Keratinocyte (primary cell): ENCODE data around the gene NELL2. TPM values are rescaled to one million over a fixed set of nuclear protein-coding genes. Genes with fewer than 3 reads are reported as not detected.

Experiments used
- DNase-seq: peaks from one replicate; pipeline ENCODE4 v3.0.0-alpha.2; 2011; ENCODE audit warnings: low read depth, missing footprints, low spot score
- FAIRE-seq: peaks from 2 replicates; lab custom pipeline; 2011; peaks lifted over from hg19 to GRCh38; lab: Jason Lieb, UNC
- H2AFZ ChIP-seq: 2 replicates; pipeline ENCODE4 v1.6.0; 2012; ENCODE audit warnings: low read length, control low read depth, inconsistent platforms; ENCODE audit not compliant: control insufficient read depth
- H3K27ac ChIP-seq: 2 replicates; pipeline ENCODE4 v1.5.1; 2011; ENCODE audit warnings: low read length; ENCODE audit not compliant: control insufficient read depth, insufficient read depth
- H3K27me3 ChIP-seq: 3 replicates; pipeline ENCODE4 v1.6.0; 2011; ENCODE audit warnings: low read length; ENCODE audit not compliant: control insufficient read depth, insufficient read depth; ENCODE audit errors: extremely low read depth
- H3K36me3 ChIP-seq, 2 experiments: 2 replicates in 1 of 2; 3 replicates in 1 of 2; pipeline ENCODE4 v1.5.1; 2011; ENCODE audit warnings: low read length in 2 of 2, mild to moderate bottlenecking in 1 of 2; ENCODE audit not compliant: control insufficient read depth in 2 of 2, insufficient read depth in 2 of 2; ENCODE audit errors: extremely low read depth in 1 of 2
- H3K4me1 ChIP-seq: 3 replicates; pipeline ENCODE4 v1.5.1; 2011; ENCODE audit warnings: low read length; ENCODE audit not compliant: control insufficient read depth, insufficient read depth; ENCODE audit errors: extremely low read depth
- H3K4me2 ChIP-seq: 3 replicates; pipeline ENCODE4 v1.6.0; 2011; ENCODE audit warnings: low read depth, low read length; ENCODE audit not compliant: control insufficient read depth, insufficient read depth; ENCODE audit errors: extremely low read depth
- H3K4me3 ChIP-seq, 3 experiments: fragments of 200-600 bp in 1 of 3; sonication (generic) in 1 of 3; 2 replicates in 2 of 3; 3 replicates in 1 of 3; pipeline ENCODE4 v1.5.1; 2011 to 2016; ENCODE audit warnings: low read length in 3 of 3, mild to moderate bottlenecking in 3 of 3, control low read depth in 2 of 3, inconsistent platforms in 1 of 3, low read depth in 1 of 3, mixed read lengths in 1 of 3, mixed run types in 1 of 3, moderate library complexity in 1 of 3; ENCODE audit not compliant: control insufficient read depth in 2 of 3, insufficient read depth in 2 of 3; ENCODE audit errors: extremely low read depth in 1 of 3
- H3K79me2 ChIP-seq: 2 replicates; pipeline ENCODE4 v1.6.0; 2012; ENCODE audit warnings: low read length; ENCODE audit not compliant: control insufficient read depth, insufficient read depth
- H3K9ac ChIP-seq: 3 replicates; pipeline ENCODE4 v1.6.0; 2011; ENCODE audit warnings: low read length; ENCODE audit not compliant: control insufficient read depth, insufficient read depth; ENCODE audit errors: extremely low read depth
- H3K9me1 ChIP-seq: 3 replicates; pipeline ENCODE4 v1.6.0; 2011; ENCODE audit warnings: low read length; ENCODE audit not compliant: control insufficient read depth, insufficient read depth; ENCODE audit errors: extremely low read depth
- H3K9me3 ChIP-seq: 2 replicates; pipeline ENCODE4 v1.5.1; 2012; ENCODE audit warnings: low read depth, low read length; ENCODE audit not compliant: control insufficient read depth
- H4K20me1 ChIP-seq: 3 replicates; pipeline ENCODE4 v1.6.0; 2011; ENCODE audit warnings: low read length; ENCODE audit not compliant: control insufficient read depth, insufficient read depth; ENCODE audit errors: extremely low read depth
- EZH2 ChIP-seq: IDR thresholded peaks from one replicate; pipeline ENCODE4 v1.6.1; 2012; ENCODE audit warnings: inconsistent platforms, mild to moderate bottlenecking, low read length, moderate library complexity
- dilution Hi-C: fragments of 300-500 bp; cut with MboI; formaldehyde crosslinking; loops from one replicate; pipeline ENCODE4 v1.7.0; 2020; ENCODE audit warnings: low sequenced_read_pairs; ENCODE audit not compliant: extremely low pct_ligation_motif_present
- polyA plus RNA-seq, 5 experiments: library from polyadenylated mRNA; depleted of rRNA in 3 of 5; stranded (reverse) in 3 of 5; stranded (forward) in 1 of 5; unstranded in 1 of 5; fragments of >200 nt; gene quantifications; 1 replicate in 1 of 5; 2 replicates in 3 of 5; 3 replicates in 1 of 5; pipeline versions ENCODE4 v1.2.1 to v1.2.3, GENCODE V29; 2011 to 2012; ENCODE audit warnings: missing spikeins in 2 of 5, low read depth in 1 of 5, low replicate concordance in 1 of 5
- TF ChIP-seq, protein P1 (sequence below), 3 experiments: IDR thresholded peaks in 1 of 3; conservative IDR thresholded peaks in 1 of 3; optimal IDR thresholded peaks in 1 of 3; 2 replicates in 2 of 3; 3 replicates in 1 of 3; pipeline versions ENCODE3 to v1.5.1; 2011; ENCODE audit warnings: low read length in 3 of 3, mild to moderate bottlenecking in 3 of 3, moderate library complexity in 2 of 3, control low read depth in 1 of 3, inconsistent platforms in 1 of 3; ENCODE audit not compliant: insufficient read depth in 2 of 3; ENCODE audit errors: extremely low read depth in 1 of 3

Gene NELL2
- polyA plus RNA-seq, 1 donor (not counting 4 experiments of a cell fraction or from before 2014, with no cell fraction given): 0.58 TPM

DNA sequence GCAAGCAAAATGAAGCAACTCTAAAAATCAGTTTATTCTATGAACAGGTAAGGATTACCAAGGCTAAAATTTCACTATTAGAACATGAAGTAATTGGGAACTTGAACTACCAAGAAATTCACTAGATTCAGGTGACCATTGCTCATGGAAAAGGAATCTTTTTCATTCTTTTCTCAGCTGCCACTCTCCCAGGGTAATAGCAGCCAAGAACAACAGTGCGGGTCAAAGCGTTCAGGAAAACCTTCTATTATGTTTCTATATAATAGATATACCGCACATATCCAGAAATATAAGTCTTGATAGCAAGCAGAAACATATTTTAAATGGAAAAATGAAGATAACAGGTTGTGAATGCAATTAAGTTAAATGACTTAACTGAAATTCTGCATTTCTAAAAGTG lies 125.6 kb downstream of the NELL2 start:
- Histone ChIP-seq H3K9me1 (no peaks in the 10 kb centered on the region), H2AFZ (no peak overlapping the region), H3K4me1 (no peaks in the 10 kb centered on the region), H4K20me1 (no peaks in the 10 kb centered on the region), H3K79me2 (no peaks in the 10 kb centered on the region), H3K27ac (no peak overlapping the region), H3K9ac (no peak overlapping the region), H3K4me2 (no peak overlapping the region), H3K36me3 (no peaks in the 10 kb centered on the region), H3K4me3 (no peak overlapping the region), H3K9me3 (no peaks in the 10 kb centered on the region), H3K27me3 (no peaks in the 10 kb centered on the region)
- DNase-seq: no peak
- no peak for FAIRE-seq
- dilution Hi-C loops: no loop called here
- TF ChIP-seq EZH2: no peak
- TF ChIP-seq, protein P1, sequence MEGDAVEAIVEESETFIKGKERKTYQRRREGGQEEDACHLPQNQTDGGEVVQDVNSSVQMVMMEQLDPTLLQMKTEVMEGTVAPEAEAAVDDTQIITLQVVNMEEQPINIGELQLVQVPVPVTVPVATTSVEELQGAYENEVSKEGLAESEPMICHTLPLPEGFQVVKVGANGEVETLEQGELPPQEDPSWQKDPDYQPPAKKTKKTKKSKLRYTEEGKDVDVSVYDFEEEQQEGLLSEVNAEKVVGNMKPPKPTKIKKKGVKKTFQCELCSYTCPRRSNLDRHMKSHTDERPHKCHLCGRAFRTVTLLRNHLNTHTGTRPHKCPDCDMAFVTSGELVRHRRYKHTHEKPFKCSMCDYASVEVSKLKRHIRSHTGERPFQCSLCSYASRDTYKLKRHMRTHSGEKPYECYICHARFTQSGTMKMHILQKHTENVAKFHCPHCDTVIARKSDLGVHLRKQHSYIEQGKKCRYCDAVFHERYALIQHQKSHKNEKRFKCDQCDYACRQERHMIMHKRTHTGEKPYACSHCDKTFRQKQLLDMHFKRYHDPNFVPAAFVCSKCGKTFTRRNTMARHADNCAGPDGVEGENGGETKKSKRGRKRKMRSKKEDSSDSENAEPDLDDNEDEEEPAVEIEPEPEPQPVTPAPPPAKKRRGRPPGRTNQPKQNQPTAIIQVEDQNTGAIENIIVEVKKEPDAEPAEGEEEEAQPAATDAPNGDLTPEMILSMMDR (optimal IDR thresholded peaks at IDR 0.05 in 1 of 3, IDR thresholded peaks at IDR 0.05 in 1 of 3, conservative IDR thresholded peaks at IDR 0.05 in 1 of 3; ENCODE audit: extremely low read depth in 1 of 3, insufficient read depth in 2 of 3, low read length in 3 of 3): no peak

DNA sequence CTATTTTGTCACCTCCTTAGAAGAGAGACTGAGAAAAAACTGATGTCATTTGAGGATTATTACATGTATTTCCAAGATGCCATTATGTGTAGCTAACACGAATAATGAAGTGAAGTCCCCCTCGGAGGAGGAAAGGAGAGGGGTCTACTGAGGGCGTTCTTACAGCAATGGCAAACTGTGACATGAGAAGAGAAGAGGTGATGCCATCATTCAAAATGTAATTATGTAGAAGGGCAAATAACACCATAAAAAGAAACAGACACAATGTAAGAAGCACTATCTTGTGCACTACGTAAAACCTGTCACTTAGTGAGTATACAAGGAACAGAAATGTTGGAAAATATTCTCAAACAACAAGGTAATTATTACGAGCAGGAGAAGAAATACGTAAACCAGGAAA lies 126.5 kb downstream of the NELL2 start:
- FAIRE-seq (no peak), DNase-seq (no peak)
- Histone ChIP-seq H3K4me3 (no peak overlapping the region), H3K4me1 (no peaks in the 10 kb centered on the region), H3K36me3 (no peaks in the 10 kb centered on the region), H3K9me3 (no peaks in the 10 kb centered on the region), H3K4me2 (no peak overlapping the region), H4K20me1 (no peaks in the 10 kb centered on the region), H2AFZ (no peak overlapping the region), H3K9ac (no peak overlapping the region), H3K9me1 (no peaks in the 10 kb centered on the region), H3K27me3 (no peaks in the 10 kb centered on the region), H3K27ac (no peak overlapping the region), H3K79me2 (no peaks in the 10 kb centered on the region)
- TF ChIP-seq EZH2: no peak
- TF ChIP-seq, protein P1 (optimal IDR thresholded peaks at IDR 0.05 in 1 of 3, IDR thresholded peaks at IDR 0.05 in 1 of 3, conservative IDR thresholded peaks at IDR 0.05 in 1 of 3; ENCODE audit: extremely low read depth in 1 of 3, insufficient read depth in 2 of 3, low read length in 3 of 3): no peak
- dilution Hi-C loops: no loop called here
